Neural crest cell (in vitro differentiated cells): ENCODE results near the gene ARX. TPM values are rescaled to one million over a fixed set of nuclear protein-coding genes. Genes with fewer than 3 reads are reported as not detected.
A peak's percentile ranks its signal among the peaks of the same experiment; 100 is the strongest.

Experiments used
- DNase-seq: peaks from one replicate; pipeline ENCODE4 v3.0.0; 2021; ENCODE audit warnings: low read depth, mixed read lengths, low spot score
- H3K27ac Mint-ChIP-seq: one replicate; pipeline ENCODE4 v1.8.0; 2021; ENCODE audit warnings: mild to moderate bottlenecking, mixed read lengths; ENCODE audit not compliant: unreplicated experiment
- H3K27me3 Mint-ChIP-seq: 2 replicates; pipeline ENCODE4 v1.8.0; 2021; ENCODE audit warnings: low read depth, mild to moderate bottlenecking, mixed read lengths
- H3K36me3 Mint-ChIP-seq: 2 replicates; pipeline ENCODE4 v1.8.0; 2021; ENCODE audit warnings: low read depth, mild to moderate bottlenecking, mixed read lengths
- H3K4me1 Mint-ChIP-seq: 2 replicates; pipeline ENCODE4 v1.8.0; 2021; ENCODE audit warnings: mixed read lengths
- H3K4me3 Mint-ChIP-seq: one replicate; pipeline ENCODE4 v1.8.0; 2021; ENCODE audit warnings: mild to moderate bottlenecking, mixed read lengths
- H3K9me3 Mint-ChIP-seq: 2 replicates; pipeline ENCODE4 v1.8.0; 2021; ENCODE audit warnings: mixed read lengths
- total RNA-seq: library from RNA; stranded (reverse); gene quantifications from 2 replicates; pipeline ENCODE4 v1.2.1, GENCODE V29; 2021
- TF ChIP-seq, protein P1 (sequence below): fragments of 200-600 bp; sonication (generic); conservative IDR thresholded peaks from 2 replicates; pipeline ENCODE4 v1.5.0; 2021; ENCODE audit warnings: antibody characterized with exemption, mild to moderate bottlenecking

ARX gene
- total RNA-seq, 1 donor from 2014 or later, result 0.16 TPM

DNA sequence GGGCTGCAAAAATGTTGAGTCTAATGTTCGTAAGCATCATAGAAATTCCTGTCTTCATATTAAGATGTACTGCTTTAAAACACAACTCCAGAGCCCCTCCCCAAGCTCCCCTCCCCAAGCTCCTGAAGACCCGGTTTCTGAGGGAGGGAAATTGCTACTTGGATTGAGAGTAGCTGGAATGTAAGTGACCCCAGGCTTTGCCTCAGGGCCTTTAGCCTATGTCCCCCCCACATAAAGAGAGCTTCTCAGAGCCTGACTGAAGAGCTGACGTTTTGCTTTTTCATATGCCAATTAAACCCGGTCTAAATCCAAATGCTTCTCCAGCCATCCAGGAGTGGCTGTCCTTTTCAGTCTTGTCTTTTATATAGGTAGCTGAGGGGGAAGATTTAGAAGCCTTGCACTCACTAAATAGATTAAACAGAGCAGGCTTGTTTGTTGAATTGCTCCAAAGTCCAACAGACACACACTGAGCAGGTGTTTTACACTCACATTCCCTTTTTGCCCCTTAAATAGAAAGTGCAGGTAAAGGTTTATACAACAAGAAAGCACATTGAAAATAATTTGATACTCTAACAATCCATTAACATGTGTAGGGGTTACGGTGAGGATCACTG is 19.6 kb downstream of the ARX start:
- DNase-seq, result no peak
- Mint-ChIP-seq H3K9me3 (no peaks in the 10 kb centered on the region), H3K36me3 (peaks cover 10% of the 10 kb centered on the region), H3K27ac (no peak overlapping the region), H3K4me1 (peaks cover 40% of the 10 kb centered on the region), H3K4me3 (no peak overlapping the region), H3K27me3 (peaks cover 55% of the 10 kb centered on the region)
- TF ChIP-seq, protein P1, sequence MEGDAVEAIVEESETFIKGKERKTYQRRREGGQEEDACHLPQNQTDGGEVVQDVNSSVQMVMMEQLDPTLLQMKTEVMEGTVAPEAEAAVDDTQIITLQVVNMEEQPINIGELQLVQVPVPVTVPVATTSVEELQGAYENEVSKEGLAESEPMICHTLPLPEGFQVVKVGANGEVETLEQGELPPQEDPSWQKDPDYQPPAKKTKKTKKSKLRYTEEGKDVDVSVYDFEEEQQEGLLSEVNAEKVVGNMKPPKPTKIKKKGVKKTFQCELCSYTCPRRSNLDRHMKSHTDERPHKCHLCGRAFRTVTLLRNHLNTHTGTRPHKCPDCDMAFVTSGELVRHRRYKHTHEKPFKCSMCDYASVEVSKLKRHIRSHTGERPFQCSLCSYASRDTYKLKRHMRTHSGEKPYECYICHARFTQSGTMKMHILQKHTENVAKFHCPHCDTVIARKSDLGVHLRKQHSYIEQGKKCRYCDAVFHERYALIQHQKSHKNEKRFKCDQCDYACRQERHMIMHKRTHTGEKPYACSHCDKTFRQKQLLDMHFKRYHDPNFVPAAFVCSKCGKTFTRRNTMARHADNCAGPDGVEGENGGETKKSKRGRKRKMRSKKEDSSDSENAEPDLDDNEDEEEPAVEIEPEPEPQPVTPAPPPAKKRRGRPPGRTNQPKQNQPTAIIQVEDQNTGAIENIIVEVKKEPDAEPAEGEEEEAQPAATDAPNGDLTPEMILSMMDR, result no peak

DNA sequence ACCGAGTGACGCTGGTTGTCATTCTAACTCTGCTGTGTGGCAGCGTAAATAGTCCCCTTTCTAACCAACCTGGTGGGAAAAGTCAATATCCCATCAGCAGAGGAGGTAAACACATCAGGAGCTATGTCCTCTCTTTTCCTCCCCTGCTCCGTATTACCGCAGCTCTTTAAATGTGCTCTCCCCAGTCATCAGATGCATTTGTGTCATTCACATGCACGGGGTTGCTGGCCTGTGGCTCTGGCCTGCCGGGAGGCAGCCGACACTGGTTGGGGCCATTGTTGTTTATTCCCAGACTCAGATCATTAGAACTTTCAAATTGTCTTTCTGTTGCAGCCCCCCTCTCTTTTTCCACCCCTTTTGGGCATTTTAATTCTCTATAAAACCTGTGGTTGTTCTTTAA is 21.9 kb downstream of the ARX start:
- H3K27ac Mint-ChIP-seq, result no peak overlapping the region
- H3K4me1 Mint-ChIP-seq, result peaks cover 46% of the 10 kb centered on the region
- H3K9me3 Mint-ChIP-seq, result no peaks in the 10 kb centered on the region
- H3K36me3 Mint-ChIP-seq, result peaks cover 5% of the 10 kb centered on the region
- H3K27me3 Mint-ChIP-seq, result peaks cover 31% of the 10 kb centered on the region
- H3K4me3 Mint-ChIP-seq, result no peak overlapping the region
- TF ChIP-seq, protein P1, result no peak
- no peak for DNase-seq

DNA sequence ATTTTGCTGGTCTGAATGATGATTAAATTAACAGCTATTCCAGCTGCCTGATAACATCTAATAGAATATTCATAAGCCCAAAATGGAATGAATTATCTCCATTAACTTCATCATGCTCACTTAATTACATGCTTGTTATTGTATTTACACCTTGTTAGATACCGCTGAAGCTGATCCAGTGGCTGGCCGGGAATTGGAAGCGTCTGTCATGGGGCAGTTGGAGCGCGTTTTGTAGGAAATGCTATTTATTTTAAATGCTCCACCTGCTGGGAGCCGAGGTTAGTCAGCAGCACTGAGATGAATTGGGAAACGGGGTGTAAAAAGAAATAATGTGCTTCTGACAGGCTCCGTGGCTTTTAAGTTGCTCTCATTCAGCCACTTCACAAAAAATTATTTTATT is 25.2 kb downstream of the ARX start:
- TF ChIP-seq, protein P1, result peak; percentile 34
- H3K4me3 Mint-ChIP-seq, result no peak overlapping the region
- H3K9me3 Mint-ChIP-seq, result no peaks in the 10 kb centered on the region
- peaks cover 13% of the 10 kb centered on the region for H3K27me3 Mint-ChIP-seq
- H3K36me3 Mint-ChIP-seq, result peaks cover 16% of the 10 kb centered on the region
- peaks cover 36% of the 10 kb centered on the region for H3K4me1 Mint-ChIP-seq
- no peak overlapping the region for H3K27ac Mint-ChIP-seq
- no peak for DNase-seq

DNA sequence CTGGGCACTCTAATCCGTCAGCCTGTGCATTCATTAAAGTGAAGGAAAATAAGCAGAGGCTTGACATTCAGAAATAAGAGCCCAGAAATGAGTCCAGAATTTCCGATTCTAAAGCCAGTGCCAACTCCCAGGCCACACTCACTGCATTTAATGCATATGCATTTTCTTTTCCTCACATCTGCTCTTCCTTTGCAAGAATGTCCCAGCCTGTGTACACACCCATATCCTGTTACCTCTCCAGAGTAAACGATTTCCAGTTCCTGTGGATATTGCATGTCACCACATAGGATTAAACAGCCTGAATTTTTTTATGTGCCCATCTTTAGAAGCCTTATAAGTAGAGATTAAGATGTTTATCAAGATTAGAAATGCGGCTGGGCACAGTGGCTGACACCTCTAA is 27.5 kb downstream of the ARX start:
- no peak for DNase-seq
- Mint-ChIP-seq H3K27me3 (peaks cover 6% of the 10 kb centered on the region), H3K27ac (no peak overlapping the region), H3K4me1 (peaks cover 19% of the 10 kb centered on the region), H3K36me3 (peaks cover 19% of the 10 kb centered on the region), H3K4me3 (no peak overlapping the region), H3K9me3 (no peaks in the 10 kb centered on the region)
- TF ChIP-seq, protein P1, result no peak

DNA sequence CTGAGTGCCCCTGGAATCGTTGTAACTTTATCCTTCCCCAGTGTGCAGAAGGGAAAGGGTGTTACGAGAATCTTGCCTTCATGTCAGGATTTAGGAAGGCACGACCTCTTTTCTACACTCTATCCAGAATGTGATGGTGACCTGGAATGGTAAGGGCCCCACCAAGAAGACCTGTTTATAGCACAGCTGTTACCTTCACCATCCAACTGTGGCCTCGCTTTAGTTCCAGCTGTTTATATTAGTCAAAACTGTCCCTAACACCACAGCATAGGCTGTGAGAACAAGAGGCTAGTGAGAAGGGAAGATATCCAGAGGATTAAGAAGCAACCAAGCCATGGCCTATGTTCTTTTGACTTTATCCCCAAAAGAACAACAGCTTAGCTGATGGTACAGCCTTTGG is 28.0 kb downstream of the ARX start:
- no peaks in the 10 kb centered on the region for H3K9me3 Mint-ChIP-seq
- DNase-seq, result no peak
- no peak overlapping the region for H3K27ac Mint-ChIP-seq
- H3K4me3 Mint-ChIP-seq, result no peak overlapping the region
- TF ChIP-seq, protein P1, result no peak
- H3K27me3 Mint-ChIP-seq, result peaks cover under 1% of the 10 kb centered on the region
- H3K36me3 Mint-ChIP-seq, result peaks cover 16% of the 10 kb centered on the region
- peaks cover 13% of the 10 kb centered on the region for H3K4me1 Mint-ChIP-seq
